ENCODE measurements around the gene SEPSECS. TPM values are rescaled to one million over a fixed set of nuclear protein-coding genes. Genes with fewer than 3 reads are reported as not detected.

Gene SEPSECS
- total and polyA plus RNA-seq, 2 of the 13 experiments (the other 11 are each of a cell fraction or from before 2014, with no cell fraction given), result 9.4 to 14.3 TPM

- TF ChIP-seq ZNF512 (CRISPR knock-in tag; IDR thresholded peaks at IDR 0.05), result no peak
- TF ChIP-seq STAG1 (CRISPR knock-in tag; IDR thresholded peaks at IDR 0.05), result no peak
Observed at GRCh38 chr4:25120146-25120940, 39.9 kb downstream of the SEPSECS start (continued).

- Histone ChIP-seq H3K27me3 (ENCODE audit: control insufficient read depth in 1 of 2, insufficient read depth in 2 of 2, low read length in 2 of 2) (no peaks in the 10 kb centered on the region), H3K27ac (ENCODE audit: extremely low read length, insufficient read depth, low read length) (no peak overlapping the region), H3K79me2 (ENCODE audit: insufficient read depth, low read length) (no peaks in the 10 kb centered on the region), H3K9ac (ENCODE audit: insufficient read depth, low read depth, low read length) (no peak overlapping the region), H4K20me1 (ENCODE audit: insufficient read depth, low read length) (no peaks in the 10 kb centered on the region), H3K36me3 (replicated peaks in 1 of 2; ENCODE audit: control insufficient read depth in 1 of 2, insufficient read depth in 2 of 2, low read length in 2 of 2) (no peaks in the 10 kb centered on the region; a peak in 1 of 5 replicates), H3K4me1 (ENCODE audit: insufficient read depth, low read length) (no peaks in the 10 kb centered on the region), H3K4me2 (ENCODE audit: low read depth, low read length) (no peak overlapping the region), H3K4me3 (replicated peaks in 1 of 3; ENCODE audit: insufficient read depth in 1 of 3, low read depth in 2 of 3, low read length in 3 of 3) (no peak overlapping the region), H2AFZ (ENCODE audit: low read length) (no peak overlapping the region), H3K9me3 (ENCODE audit: low read length) (no peaks in the 10 kb centered on the region)
- TF ChIP-seq THRA (CRISPR knock-in tag; IDR thresholded peaks at IDR 0.05; ENCODE audit: borderline replicate concordance) (no peak), ZNF235 (CRISPR knock-in tag; IDR thresholded peaks at IDR 0.05; ENCODE audit: borderline replicate concordance) (no peak)
- FAIRE-seq (no peak), ATAC-seq (no peak), DNase-seq (ENCODE audit: low spot score) (no peak)
- no TSS peak for BruUV-seq (replicated peaks)
- in situ Hi-C loops (cut with HindIII; ENCODE audit: extremely low pct_ligation_motif_present, low pct_unique_long_range_greater_than_20kb) (no loop called here), intact Hi-C loops (cut with micrococcal nuclease; ENCODE audit: unreplicated experiment) (no loop called here)
- POLR2A ChIA-PET, result no interaction called here
- CTCF ChIA-PET (ENCODE audit: low intra/inter-chr PET ratio, low total read pairs), result no interaction called here
- 91% methylated on average over 5 of the region's 6 CpGs for WGBS (ENCODE audit: low lambda C conversion rate)
Observed at GRCh38 chr4:25117716-25118472, 42.4 kb downstream of the SEPSECS start.
